AG04450 (cell line): ENCODE measurements around the gene SYNE3. TPM values are rescaled to one million over a fixed set of nuclear protein-coding genes. Genes with fewer than 3 reads are reported as not detected.

Experiments used
- CTCF ChIA-PET: fragments of 300-600, 350-600 bp; formaldehyde crosslinking; extraction: SDS; loops from one replicate; lab custom pipeline; 2022; ENCODE audit warnings: antibody characterized with exemption, inconsistent platforms; lab: Charles Lee
- POLR2A ChIA-PET: fragments of 350-600 bp; formaldehyde crosslinking; extraction: SDS; loops from one replicate; lab custom pipeline; 2021; ENCODE audit warnings: antibody characterized with exemption, inconsistent platforms; lab: Yijun Ruan, JAX
- DNase-seq: peaks from one replicate; pipeline ENCODE4 v3.0.0-alpha.2; 2011; ENCODE audit warnings: low read depth, low spot score
- H3K27ac ChIP-seq: one replicate; pipeline ENCODE4 v1.5.1; 2012; ENCODE audit warnings: low read depth, low read length, control low read depth
- H3K27me3 ChIP-seq: one replicate; pipeline ENCODE4 v1.6.0; 2012; ENCODE audit warnings: low read length; ENCODE audit not compliant: control insufficient read depth, insufficient read depth
- H3K4me3 ChIP-seq: 2 replicates; pipeline ENCODE4 v1.5.1; 2011; ENCODE audit warnings: mild to moderate bottlenecking, low read depth, low read length, control low read depth
- H3K9me3 ChIP-seq: 2 replicates; pipeline ENCODE4 v1.5.1; 2012; ENCODE audit warnings: low read length; ENCODE audit not compliant: control insufficient read depth, insufficient read depth
- polyA plus RNA-seq: library from polyadenylated mRNA; depleted of rRNA; stranded (reverse); fragments of >200 nt; gene quantifications from 2 replicates; pipeline ENCODE4 v1.2.3, GENCODE V29; 2011
- TF ChIP-seq, protein P1 (sequence below): IDR thresholded peaks from 2 replicates; pipeline ENCODE4 v1.5.1; 2011; ENCODE audit warnings: low read depth, low read length, control low read depth, inconsistent platforms

Gene SYNE3
- polyA plus RNA-seq, 1 experiment, result 4.2 TPM

DNA sequence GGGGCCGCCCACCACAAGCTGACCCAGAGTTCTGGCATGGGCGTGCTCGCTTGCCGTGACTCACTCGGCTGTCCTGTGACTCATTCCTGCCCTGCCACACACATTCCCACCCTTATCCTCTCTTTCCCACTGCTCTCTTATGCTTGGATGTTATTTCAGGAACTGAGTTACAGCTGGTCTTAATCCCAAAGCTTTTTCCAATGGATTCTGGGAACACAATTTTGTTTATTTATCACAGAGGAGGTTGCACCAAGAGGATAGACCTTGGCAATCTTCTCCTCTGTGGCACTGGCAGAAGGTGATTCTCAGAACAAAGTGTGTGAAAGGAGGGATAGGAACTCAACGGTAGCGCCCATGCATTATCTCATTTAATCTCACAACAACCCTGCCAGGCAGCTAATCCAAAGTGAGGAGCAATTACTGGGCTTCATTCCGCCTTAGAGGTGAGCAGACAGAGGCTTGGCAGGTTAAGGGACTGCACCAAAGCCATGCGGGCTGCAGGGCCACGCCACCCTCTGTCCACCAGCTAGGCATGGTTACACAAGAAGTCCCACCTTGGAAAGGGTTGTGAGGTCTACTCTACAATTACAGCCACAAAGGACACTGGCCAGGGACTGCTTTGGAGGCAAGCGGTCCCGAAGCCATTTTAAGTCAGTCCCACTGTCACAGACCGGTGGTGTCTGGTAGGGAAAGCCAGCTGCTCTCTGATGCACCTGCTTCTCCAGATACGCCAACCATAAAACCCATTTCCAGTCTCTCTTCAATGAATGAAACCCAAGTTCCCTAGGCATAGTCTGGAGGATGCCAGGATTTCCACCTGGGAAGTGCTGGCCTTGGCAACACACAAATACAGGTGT lies 32.9 kb downstream of the SYNE3 start:
- TF ChIP-seq, protein P1, sequence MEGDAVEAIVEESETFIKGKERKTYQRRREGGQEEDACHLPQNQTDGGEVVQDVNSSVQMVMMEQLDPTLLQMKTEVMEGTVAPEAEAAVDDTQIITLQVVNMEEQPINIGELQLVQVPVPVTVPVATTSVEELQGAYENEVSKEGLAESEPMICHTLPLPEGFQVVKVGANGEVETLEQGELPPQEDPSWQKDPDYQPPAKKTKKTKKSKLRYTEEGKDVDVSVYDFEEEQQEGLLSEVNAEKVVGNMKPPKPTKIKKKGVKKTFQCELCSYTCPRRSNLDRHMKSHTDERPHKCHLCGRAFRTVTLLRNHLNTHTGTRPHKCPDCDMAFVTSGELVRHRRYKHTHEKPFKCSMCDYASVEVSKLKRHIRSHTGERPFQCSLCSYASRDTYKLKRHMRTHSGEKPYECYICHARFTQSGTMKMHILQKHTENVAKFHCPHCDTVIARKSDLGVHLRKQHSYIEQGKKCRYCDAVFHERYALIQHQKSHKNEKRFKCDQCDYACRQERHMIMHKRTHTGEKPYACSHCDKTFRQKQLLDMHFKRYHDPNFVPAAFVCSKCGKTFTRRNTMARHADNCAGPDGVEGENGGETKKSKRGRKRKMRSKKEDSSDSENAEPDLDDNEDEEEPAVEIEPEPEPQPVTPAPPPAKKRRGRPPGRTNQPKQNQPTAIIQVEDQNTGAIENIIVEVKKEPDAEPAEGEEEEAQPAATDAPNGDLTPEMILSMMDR, result no peak
- ChIA-PET CTCF (interaction anchor here (0.9 to 1.9 kb wide), 4 partner anchors 25 to 615 kb away, joined by 3 to 14 read pairs (median 6); no protein-coding TSS in a partner anchor), POLR2A (interaction anchor here (0.7 to 1.7 kb wide), 10 partner anchors 13 to 51 kb away, joined by 3 to 6 read pairs (median 4); partner anchors contain the start of gene GLRX5)
- H3K9me3 ChIP-seq, result no peaks in the 10 kb centered on the region
- H3K27me3 ChIP-seq, result no peaks in the 10 kb centered on the region
- H3K27ac ChIP-seq, result peak overlapping the region; percentile 81
- DNase-seq, result peak; percentile 87
- no peak overlapping the region for H3K4me3 ChIP-seq

DNA sequence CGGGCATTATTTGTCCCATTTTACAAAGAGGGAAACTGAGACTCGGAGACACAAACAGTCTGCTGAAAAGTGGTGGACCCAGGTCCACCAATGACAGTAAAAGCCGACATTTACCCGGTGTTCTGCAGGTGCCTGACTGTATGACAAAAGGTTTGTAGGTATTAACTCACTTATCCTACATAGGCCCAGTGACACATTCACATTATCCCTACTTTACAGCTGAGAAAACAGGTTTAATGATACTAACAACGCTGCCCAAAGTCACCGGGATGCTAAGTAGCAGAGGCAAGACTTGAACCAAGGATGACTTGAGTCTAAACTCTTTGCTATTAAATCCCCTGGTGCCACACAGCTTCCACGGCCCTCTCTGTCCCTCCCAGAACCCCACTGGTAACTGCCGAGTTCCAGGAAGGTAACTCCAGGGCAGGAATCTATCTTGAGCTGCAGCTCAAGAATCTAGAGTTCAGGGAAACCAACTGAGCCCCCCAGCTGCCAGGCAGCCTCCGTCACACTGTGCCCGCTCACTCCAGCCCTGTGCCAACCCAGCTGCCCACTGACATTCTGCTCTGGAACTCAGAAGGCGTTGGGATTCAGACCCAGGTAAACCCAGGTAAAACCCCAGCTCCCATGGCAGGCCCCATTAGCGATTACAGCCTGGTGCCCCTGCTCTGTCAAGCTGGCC lies 33.7 kb downstream of the SYNE3 start:
- no peak for DNase-seq
- ChIA-PET CTCF (interaction anchor here (0.9 to 1.9 kb wide), 4 partner anchors 24 to 615 kb away, joined by 3 to 14 read pairs (median 6); no protein-coding TSS in a partner anchor), POLR2A (interaction anchor here (0.5 to 1.7 kb wide), 11 partner anchors 14 to 731 kb away, joined by 3 to 10 read pairs (median 4); partner anchors contain the start of gene GLRX5)
- Histone ChIP-seq H3K27me3 (no peaks in the 10 kb centered on the region), H3K9me3 (no peaks in the 10 kb centered on the region), H3K4me3 (no peak overlapping the region), H3K27ac (peak overlapping the region; percentile 54)
- TF ChIP-seq, protein P1, result no peak

DNA sequence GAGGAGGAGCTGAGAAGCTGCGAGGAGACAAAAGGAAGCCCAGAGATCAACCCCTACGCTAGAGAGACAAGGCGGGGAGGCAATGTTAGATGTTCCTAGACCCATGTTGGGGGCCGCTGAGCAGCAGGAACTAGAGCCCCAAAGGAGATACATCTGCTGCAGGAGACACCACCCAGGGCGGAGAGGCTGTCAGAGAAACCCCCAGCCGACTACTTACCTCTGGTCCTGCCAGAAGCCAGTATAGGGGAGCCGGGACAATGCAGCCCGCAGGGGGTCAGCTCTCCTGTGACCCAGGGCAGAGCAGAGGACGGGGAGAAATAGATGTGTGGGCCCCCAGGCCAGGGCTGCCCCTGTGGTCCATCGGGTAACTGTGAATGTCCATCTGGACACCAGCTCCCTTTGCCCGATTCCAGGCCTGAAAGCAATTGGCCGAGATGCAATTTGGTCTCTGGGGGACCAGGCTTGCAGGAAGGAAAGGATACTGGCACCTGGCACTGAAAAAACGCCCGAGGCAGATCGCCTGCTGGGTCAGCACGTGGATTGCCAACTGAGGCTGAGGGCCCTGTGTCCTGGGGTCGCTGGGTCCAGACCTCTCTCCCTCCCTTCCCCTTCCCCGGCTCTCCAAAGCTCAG lies 34.9 kb downstream of the SYNE3 start:
- no peak overlapping the region for H3K27ac ChIP-seq
- no peak overlapping the region for H3K4me3 ChIP-seq
- H3K27me3 ChIP-seq, result no peaks in the 10 kb centered on the region
- TF ChIP-seq, protein P1, result no peak
- no peak for DNase-seq
- CTCF ChIA-PET, result interaction anchor here (4.2 kb wide), 1 partner anchor 39 kb away, joined by 14 read pairs; no protein-coding TSS in a partner anchor
- no peaks in the 10 kb centered on the region for H3K9me3 ChIP-seq
- POLR2A ChIA-PET, result no interaction called here

GRCh38 chr14:95480887-95481226 lies 35.6 kb downstream of the SYNE3 start:
- no peak for DNase-seq
- Histone ChIP-seq H3K9me3 (no peaks in the 10 kb centered on the region), H3K27me3 (no peaks in the 10 kb centered on the region), H3K27ac (no peak overlapping the region), H3K4me3 (no peak overlapping the region)
- ChIA-PET CTCF (interaction anchor here (1.0 to 4.2 kb wide), 2 partner anchors 39 to 792 kb away, joined by 3 to 14 read pairs; no protein-coding TSS in a partner anchor), POLR2A (no interaction called here)
- TF ChIP-seq, protein P1, result no peak
